ENCODE measurements around the gene MAML2. TPM values are rescaled to one million over a fixed set of nuclear protein-coding genes. Genes with fewer than 3 reads are reported as not detected.

Gene MAML2
- total RNA-seq, 1 experiment from 2014 or later, result 2.7 TPM

- Histone ChIP-seq H4K5ac (ENCODE audit: insufficient read length, low read depth, low read length) (no peak overlapping the region), H3K9ac (ENCODE audit: extremely low read depth, insufficient read length, low read length) (no peak overlapping the region), H2BK12ac (ENCODE audit: insufficient read length, low read depth, low read length) (no peak overlapping the region), H3K18ac (ENCODE audit: insufficient read length, low read depth, low read length) (no peak overlapping the region), H2BK20ac (ENCODE audit: low read depth, low read length, poor library complexity, severe bottlenecking) (no peak overlapping the region), H3K4ac (ENCODE audit: low read depth, low read length) (no peak overlapping the region), H4K91ac (ENCODE audit: insufficient read length, low read depth, low read length) (no peak overlapping the region), H2BK15ac (ENCODE audit: low read depth, low read length) (no peak overlapping the region), H3K14ac (ENCODE audit: insufficient read depth, low read length) (no peak overlapping the region), H3K4me2 (ENCODE audit: insufficient read depth, insufficient read length, low read length) (no peak overlapping the region), H2BK120ac (ENCODE audit: low read depth, low read length, poor library complexity, severe bottlenecking) (no peak overlapping the region), H3K27ac (ENCODE audit: insufficient read length, low read depth, low read length) (no peak overlapping the region), H3K23ac (ENCODE audit: insufficient read length, low read depth, low read length) (no peak overlapping the region), H3K9me3 (ENCODE audit: control insufficient read depth, low read depth, low read length) (no peaks in the 10 kb centered on the region), H2BK5ac (ENCODE audit: insufficient read length, low read length) (no peak overlapping the region), H3K79me1 (ENCODE audit: insufficient read depth, low read depth, low read length, poor library complexity, severe bottlenecking) (no peaks in the 10 kb centered on the region), H4K8ac (replicated peaks; ENCODE audit: insufficient read length, low read depth, low read length) (no peak overlapping the region), H2AFZ (ENCODE audit: low read length) (no peak overlapping the region), H4K20me1 (ENCODE audit: control insufficient read depth, insufficient read depth, insufficient read length) (no peaks in the 10 kb centered on the region), H3K56ac (ENCODE audit: insufficient read length, low read depth, low read length) (no peak overlapping the region), H3K4me1 (ENCODE audit: insufficient read depth, low read length) (0 out of 2 replicates have a peak, but pooled peaks cover 3% of the 10 kb centered on the region), H2AK5ac (ENCODE audit: insufficient read length, low read length) (no peak overlapping the region), H3T11ph (ENCODE audit: low read length) (no peak overlapping the region), H3K27me3 (ENCODE audit: insufficient read depth, low read length) (no peaks in the 10 kb centered on the region), H3K23me2 (ENCODE audit: insufficient read length, low read depth, low read length, poor library complexity, severe bottlenecking) (no peaks in the 10 kb centered on the region), H3K79me2 (ENCODE audit: insufficient read depth, low read length) (no peaks in the 10 kb centered on the region)
- Mint-ChIP-seq H3K4me1 (peaks cover 4 to 23% of the 10 kb centered on the region in 2 experiments), H3K36me3 (ENCODE audit: insufficient read depth in 1 of 3, low read depth in 3 of 3) (peaks cover 0 to 2% (median 0%) of the 10 kb centered on the region in 3 experiments; a peak in 2 of 7 replicates), H3K27ac (no peak overlapping the region), H3K4me3 (no peak overlapping the region), H3K27me3 (ENCODE audit: low read depth) (no peaks in the 10 kb centered on the region; the same call in none of the 2 replicates), H3K9me3 (0 out of 5 replicates have a peak, but pooled peaks cover 0 to 2% of the 10 kb centered on the region in 2 experiments)
- WGBS (ENCODE audit: extremely low coverage, insufficient read length, low lambda C conversion rate), result no CpG with 5 or more reads among the region's 5 CpGs
- TF ChIP-seq CTCF (conservative IDR thresholded peaks at IDR 0.05), result no peak
- DNase-seq, result no peak
These were observed 304.9 kb downstream of the MAML2 start for GRCh38 chr11:96038046-96038445.
